KBM-7 (cell line): ENCODE results near the gene GNAI3.
A peak's percentile ranks its signal among the peaks of the same experiment; 100 is the strongest.

ENCODE experiments used
- DNase-seq: peaks from one replicate; pipeline ENCODE4 v3.0.0-alpha.2; 2015
- in situ Hi-C: fragments of 300-500 bp; cut with MboI; formaldehyde crosslinking; loops from 2 replicates; pipeline ENCODE4 v1.14.3; 2020; ENCODE audit warnings: low sequenced_read_pairs, low pct_unique_long_range_greater_than_20kb, mixed read lengths

GNAI3 gene

DNA sequence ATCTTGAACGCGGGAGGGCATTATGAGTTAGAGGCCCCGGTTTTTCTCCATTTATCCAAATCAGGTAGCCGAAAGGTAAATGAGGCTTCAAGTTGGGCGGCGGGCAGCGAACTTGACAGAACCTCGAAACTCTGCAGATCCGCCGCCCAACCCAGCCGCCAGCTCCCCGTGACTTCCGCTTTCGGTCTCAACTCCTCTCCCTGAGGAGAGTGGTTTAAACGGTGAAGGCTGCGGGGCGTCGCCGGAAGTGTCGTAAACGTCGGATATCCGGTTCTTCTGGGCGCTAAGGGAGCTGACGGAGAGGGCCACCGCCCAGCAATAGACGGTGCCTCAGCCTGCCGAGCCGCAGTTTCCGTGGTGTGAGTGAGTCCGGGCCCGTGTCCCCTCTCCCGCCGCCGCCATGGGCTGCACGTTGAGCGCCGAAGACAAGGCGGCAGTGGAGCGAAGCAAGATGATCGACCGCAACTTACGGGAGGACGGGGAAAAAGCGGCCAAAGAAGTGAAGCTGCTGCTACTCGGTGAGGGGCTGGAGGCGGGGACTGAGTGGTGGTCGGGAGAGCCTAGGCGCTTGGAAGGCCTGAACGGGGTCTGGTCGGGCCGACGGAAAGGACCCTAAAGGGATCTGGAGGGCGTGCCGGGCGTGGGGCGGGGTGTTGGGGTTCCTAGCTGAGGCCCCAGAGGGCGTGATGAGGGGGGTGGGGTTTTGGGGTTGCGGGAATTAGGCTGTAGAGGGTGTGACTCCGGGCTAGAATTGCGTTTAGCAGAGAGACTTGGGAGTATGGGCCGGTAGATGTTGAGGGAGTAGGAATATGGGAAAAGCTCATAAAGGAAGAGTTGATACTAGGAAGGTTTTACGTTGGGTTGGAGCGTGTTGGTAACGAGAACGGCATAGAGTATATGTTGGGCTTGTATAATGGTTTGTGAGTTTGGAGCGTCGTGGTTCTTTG is at the start of gene GNAI3:
Gene GNAI3, plus strand, starts transcription at position 295 of the 947 bp plus-strand sequence. Its CDS starts 106 bp downstream, at position 401.
- in situ Hi-C loops = loop anchor here (10.0 to 25.0 kb wide), 3 partner anchors 86 to 439 kb away; partner anchors contain the start of gene AHCYL1
- peak; percentile 97 for DNase-seq

DNA sequence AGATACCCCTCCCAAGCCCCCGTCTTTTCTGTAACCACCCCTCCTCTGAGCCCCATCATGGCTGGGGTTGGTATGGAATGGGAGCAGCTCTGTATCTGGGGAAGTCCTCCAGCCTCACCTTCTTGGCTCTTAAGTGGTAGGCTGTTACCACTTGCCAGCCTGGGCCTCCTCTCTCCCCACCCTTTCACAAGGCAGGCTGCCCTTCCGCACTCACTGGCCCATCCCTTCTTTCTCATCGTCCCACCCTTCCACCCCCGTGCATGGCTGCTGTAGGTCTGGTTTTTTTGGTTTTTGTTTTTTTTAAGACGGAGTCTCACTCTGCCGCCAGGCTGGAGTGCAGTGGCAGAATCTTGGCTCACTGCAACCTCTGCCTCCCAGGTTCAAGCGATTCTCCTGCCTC is 49.3 kb upstream of the GNAI3 start:
- in situ Hi-C loops = no loop called here
- DNase-seq = no peak

DNA sequence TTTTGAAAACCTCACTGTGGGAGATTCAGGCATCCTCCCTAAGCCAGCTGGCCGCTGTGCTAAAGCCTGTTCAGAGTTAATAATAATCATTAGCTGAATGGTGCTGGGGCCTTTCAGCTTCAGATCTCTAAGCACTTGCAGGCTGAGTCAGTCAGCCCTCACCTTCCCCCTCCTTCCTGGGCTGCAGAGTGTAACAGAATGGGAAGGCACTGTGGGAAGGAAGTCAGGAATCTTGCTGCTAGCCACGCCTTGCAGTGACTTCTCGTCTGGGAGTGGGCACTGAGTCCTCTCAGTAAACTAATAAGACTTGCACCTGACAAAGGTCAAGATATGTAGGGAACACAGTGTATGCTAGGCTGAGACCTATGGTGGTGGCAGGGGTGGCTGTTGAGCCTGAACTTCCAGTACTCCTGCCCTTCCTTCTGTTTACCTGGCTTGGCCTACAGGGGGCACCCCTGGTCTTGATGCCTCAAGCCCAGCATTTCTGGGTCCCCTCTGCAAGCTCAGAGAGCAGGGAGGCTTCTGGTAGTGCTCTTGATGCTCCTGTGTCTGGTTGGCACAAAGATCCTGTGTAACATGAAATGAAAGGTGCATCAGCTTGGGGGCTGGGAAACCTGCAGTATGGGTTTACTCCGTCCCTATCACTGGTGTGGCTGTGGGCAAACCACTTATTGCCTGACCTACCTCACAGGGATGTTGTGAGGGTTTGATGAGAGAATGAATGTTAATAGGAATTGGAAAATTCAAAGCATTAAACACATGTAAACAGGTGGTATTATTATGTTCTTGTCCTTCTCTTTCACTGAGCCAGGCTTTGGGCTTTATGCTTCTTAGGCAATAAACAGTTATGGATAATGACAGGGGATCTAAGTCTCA is 48.5 kb upstream of the GNAI3 start:
- in situ Hi-C loops = no loop called here
- peak; percentile 60 for DNase-seq

DNA sequence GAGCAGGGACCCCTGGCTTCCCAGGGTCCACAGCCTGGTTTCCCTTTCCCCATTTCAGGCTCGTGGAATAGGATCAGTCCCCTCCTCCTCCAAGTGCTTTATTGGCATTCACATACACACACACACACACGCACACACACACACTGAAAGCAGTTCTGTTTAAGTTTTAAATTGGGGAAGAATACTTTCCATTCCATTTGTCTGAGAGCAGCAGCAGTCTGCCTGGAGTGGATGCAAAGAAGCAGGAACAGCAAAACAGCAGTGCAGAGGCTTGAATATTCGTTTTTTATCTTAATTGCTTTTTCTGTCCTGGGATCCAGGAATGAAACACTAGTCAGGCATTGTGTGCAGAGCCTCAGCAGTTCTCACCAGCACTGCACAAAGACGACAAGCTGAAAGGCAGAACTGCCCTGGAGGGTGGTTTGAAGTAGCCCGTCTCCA is 47.5 kb upstream of the GNAI3 start:
- in situ Hi-C loops = no loop called here
- no peak for DNase-seq

DNA sequence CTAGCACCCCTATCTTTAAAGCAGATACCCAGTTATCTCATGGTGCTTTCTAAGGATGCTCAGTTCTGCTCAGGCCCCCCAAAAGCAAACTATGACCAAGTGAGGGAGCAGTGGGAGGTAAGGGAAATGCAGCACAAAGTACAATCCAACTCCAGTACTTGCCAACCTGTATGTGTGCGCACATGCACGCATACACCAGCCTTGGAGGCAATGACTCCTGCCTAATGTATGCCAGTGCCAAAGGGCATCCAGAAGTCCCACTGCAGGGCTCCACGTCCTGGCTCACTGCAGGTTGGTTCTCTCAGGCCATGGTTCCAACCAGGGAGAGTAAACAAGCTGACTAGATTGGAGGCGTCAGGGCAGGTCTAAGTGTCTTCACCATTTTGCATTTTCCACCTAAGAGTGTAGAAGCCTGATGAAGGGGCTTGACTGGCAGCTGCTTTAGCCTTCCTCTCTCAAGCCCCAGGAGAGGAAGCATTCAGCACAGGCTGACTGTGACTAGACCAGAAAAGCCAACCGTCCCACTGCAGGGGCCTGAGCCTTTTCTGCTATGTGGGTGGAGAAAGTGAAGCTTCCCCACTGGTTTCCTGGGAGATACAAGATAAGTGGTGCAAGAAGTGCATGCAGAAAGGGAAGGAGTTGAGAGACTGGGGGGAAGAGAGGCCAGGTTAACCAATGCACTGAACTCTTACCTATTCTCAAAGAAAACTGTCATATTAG is 46.6 kb upstream of the GNAI3 start:
- peak; percentile 44 for DNase-seq
- in situ Hi-C loops = no loop called here

DNA sequence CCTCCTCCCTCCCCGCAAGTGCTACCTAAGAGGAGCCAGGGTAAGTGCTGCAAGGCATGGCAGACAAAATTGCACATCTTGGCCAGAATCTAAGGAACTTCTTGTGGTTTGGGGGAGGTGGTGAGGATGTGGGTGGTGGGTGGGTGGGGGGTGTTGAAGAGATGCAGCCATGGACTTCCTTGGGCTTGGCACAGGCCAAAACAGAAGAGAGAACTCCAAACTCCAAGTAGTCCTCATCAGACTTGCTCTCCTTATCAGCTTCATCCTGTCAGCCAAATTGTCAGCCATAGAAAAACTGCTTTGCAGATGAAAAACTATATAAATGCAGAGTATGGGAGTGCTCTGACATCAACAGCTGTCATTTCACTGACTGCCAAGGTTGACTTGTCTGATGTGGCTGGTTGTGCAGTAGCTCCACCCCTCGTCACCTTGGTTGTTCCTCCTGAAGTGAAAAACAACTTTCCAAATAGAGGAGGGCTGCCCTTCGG is 46.0 kb upstream of the GNAI3 start:
- in situ Hi-C loops = no loop called here
- DNase-seq = no peak

DNA sequence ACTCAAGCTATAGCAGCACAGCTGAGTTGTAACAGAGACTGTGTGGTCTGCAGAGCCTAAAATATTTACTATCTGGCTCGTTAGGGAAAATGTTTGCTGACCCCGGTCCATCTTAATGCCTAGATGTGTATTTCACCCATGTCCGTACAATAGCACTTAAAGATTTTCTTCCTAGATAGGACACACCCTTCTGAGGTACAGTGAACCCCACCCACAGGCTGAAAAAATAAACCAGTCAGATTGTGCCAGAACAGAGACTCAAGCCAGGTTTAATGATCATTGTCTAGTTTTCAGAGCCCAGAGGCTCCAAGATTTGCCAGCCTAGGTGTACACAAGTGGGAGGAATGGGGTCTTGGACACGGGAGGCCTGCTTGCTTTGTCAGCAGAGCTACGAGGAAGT is 44.5 kb upstream of the GNAI3 start:
- DNase-seq = no peak
- in situ Hi-C loops = no loop called here

DNA sequence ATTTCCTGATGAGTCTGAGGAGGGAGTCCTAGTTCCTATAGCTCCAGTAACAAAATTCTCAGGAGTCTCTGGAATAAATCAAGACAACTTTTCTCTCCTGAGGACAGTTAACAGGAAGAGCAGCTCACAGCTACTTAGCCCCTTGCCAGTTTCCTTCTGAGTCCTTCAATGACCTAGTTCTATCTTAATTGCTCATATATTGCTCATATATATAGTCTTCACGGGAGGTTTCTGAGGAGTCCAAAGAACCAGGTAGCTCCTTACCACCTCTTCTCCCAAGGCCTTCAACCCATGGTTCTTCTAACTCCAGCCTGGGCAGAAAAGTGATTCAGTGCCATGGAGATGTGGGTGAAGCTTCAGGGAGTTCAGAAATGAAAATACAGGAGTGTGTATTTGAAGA is 43.4 kb upstream of the GNAI3 start:
- in situ Hi-C loops = no loop called here
- no peak for DNase-seq

DNA sequence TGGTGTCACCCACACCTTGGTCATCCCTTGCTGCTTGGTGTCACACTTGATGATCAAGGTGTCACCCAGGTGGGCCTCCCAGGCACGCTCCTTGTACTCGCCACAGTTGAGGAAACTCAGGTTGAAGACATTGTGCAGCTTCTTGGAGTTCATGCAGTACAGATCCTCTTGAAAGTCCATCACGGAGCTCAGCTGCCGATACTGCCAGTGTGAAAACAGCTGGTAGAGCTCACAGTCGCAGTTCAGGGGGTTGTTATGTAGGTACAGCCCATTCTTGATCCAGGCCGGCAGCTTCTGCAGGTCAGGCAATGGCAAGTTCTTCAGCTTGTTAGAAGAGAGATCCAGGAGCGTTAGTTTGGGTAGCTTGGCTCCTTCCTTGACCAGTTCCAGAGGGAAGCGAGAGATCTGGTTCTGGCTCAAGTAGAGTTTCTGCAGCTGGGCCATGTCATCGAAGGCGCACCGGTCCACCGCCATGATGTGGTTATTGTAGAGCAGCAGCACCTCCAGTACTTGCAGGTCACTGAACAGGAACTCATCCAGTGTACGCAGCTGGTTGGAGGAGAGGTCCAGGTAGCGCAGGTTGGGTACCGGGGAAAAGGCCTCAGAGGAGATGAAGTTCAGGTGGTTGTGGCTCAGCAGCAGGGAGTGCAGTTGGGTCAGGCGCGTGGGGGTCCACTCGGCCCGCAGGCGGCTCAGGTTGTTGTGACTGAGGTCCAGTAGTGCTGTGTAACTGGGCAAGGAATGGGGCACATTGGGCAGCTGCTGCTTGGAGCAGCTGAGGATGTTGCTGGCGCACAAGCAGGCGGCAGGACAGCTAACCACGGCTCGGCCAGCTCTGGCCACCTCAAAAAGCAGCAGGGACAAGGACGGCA is 40.2 kb upstream of the GNAI3 start:
- no peak for DNase-seq
- in situ Hi-C loops = no loop called here

DNA sequence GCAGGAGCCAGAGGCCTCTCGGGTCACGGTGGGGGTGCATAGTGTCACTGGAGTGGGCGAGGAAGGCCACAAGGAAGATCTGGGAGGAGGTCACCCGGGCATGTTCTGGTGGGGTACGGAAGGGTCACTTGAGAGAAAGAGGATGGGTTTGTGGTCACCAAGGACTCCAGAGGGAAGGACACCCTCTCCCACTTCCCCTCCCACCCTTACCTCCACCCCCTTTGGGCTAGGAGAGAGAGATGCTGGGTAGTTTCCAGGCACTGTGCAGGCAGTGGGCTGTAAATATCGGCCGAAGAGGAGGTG is 39.6 kb upstream of the GNAI3 start:
- in situ Hi-C loops = no loop called here
- no peak for DNase-seq

DNA sequence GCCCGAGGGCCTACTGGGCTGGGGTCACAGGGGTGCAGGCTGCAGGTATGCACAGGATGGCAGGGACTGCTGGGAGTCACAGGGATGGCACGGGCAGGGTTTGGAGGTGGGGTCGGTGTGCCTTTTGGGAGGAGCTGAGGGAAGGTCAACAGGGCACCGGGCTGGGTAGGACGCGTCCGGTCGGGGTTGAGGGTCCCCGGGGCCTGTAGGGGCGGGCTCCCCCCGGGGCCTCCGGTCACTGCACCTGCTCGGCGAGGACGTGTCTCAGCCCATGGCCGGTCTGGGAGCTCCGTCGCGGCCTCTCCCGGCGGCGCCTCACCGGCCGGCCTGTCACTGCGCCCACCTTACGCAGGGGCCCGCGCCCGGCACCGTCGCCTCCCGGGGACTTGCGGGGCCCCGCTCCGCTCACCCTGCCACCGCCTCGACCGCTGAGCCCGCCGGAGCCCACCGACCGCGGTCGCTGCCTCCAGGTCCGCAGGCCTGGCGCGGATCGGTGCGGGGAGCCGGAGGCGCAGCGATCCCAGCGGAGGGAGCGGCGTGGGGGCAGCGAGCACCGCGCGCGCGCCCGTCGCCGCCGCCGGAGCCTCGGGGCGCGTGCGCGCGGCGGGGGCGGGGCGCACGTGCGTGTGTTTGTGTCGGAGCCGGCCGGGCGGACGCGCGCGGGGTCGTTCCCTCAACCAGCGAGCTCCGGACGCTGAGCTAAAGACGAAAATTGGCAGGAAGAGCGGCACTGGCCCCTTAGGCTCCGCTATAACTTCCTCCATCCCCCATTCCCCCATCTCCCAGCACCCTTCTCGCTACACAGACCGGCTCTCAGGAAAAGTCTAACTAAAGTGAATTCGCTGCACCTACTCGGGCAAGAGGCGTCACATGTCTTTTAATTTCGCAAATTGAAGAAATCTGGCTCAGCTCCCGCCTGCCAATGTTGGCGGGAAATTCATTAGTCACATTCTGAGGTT is 39.0 kb upstream of the GNAI3 start, which contains the start of gene AMIGO1:
Gene AMIGO1, minus strand, starts transcription at position 552 of the 959 bp plus-strand sequence. CDS start 815 bp downstream, outside the sequence.
- peak; percentile 57 for DNase-seq
- in situ Hi-C loops = no loop called here

DNA sequence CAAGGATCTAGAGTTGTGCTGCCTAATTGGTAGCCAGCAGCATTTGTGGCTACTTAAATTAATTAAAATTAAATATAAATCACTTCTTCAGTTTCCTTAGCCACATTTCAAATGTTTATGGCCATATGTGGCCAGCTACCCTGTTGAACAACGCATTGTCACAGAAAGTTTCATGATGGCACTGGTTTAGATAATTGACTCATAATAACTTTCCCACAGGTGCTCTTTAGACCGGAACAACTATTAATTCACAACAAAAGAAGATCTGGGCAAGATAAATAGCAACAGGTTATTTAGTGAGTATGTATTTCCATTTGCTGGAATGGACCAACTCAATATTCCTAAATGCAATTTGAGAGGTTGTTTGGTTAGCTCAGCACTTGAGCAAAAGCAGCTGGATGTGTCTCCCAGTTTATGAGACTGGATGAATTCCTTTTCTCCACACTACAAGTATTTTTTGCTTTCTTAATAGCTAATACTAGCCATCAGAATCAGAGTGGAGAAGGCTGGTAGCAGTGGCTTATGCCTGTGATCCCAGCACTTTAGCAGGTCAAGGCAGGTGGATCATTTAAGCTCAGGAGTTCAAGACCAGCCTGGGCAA is 35.2 kb upstream of the GNAI3 start:
- in situ Hi-C loops = no loop called here
- no peak for DNase-seq

DNA sequence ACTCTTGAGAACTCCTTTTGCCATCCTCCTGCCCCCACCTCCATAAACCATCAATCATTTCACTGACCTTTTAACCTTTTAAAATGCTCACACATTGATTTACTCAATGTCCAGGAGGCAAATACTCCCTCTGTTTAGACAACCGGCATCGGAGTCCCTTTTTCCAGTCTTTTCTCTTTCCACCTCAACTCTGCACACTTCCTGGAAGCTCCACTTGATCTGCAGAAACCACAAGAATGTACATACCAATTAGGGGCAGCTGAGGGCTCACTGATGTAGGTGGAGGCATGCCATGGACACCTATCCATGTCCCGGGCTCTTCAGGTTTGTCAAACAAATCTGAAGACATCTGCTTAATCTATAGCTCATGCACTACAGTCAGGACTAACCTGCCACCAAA is 33.6 kb upstream of the GNAI3 start:
- in situ Hi-C loops = no loop called here
- DNase-seq = no peak

DNA sequence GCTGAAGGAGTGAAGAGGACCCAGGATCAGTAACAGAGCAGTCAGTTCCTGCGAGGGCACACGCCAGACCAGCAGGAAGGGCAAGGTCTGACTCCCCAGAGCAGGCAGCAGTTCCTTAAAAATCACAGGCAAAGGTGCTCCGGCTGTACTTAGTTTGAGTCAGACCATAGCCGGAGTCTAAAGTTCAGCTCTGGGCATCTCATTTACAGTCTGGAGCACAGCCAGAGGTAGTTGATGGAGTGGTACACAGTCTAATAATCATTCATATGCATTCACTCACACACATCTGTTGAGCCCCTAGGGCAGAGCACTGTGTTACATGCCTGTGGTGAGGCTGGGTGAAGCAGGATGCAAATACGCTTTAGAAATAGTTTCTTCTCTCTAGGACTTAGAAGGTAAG is 31.5 kb upstream of the GNAI3 start:
- no peak for DNase-seq
- in situ Hi-C loops = no loop called here

DNA sequence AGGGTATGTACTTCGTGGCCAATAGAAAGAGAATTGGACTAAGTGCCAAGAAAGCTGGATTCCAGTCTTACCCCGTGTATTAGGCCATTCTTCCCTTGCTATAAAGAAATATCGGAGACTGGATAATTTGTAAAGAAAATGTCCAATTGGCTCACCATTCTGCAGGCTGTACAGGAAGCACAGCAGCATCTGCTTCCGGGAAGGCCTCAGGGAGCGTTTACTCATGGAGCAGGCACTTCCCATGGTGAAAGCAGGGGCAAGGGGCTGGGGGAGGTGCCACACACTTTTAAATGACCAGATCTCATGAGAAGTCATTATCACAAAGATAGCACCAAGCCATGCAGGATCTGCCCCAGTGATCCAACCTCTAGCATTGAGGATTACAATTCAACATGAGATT is 31.1 kb upstream of the GNAI3 start:
- no peak for DNase-seq
- in situ Hi-C loops = no loop called here

DNA sequence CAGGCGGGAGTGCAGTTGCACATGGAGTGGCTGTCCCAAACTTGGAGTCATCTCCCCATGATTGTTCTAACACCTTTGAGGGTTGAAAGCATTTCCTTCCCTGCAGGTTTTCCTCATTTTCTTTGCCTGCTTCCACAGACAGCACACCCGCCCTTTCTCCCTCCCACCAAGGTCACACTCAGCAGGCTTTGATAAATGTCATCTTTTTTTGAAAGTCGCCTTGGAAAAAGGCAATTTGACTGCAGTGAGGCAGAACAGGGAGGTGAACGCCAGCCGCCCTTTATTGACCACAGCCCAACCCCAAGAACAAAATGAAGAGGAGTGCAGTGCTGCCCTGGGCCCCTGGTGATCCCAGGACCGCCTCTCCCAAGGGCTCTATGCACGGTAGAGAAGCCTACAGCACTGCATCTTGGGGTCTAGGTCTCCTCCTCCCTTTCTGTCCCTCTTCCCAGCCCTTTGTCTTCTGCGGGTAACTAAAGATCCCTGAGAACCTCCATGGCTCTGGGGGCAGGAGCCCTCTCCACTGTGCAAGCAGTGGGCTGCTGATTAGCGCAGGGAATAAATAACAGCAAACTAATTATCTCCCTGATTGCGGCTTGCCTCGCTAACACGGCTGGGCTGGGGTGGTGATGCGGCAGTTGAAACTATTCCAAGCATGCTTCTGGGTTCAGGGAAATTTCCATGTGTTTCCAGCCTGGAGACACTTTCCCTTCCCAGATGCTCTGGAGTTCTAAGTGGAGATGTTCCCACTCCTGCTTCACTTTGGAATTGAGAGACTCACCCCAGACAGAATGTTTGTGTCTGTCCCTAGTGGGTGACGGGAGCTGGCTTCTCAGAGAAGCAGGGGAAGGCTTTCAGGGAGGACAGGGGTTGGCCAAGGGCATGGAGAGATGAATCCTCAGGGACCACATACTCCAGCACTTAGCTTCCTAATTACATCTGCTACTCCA is 27.1 kb upstream of the GNAI3 start:
- no peak for DNase-seq
- in situ Hi-C loops = no loop called here
